HFF-Myc (cell line): ENCODE data around the gene SF3B5.
A peak's percentile ranks its signal among the peaks of the same experiment; 100 is the strongest.
"Not testable (repeated sequence)": the region's sequence is repeated elsewhere in the genome, so short reads cannot be mapped to it uniquely, and the experiment has no call there.

Experiments used
- DNase-seq: peaks from one replicate; pipeline ENCODE4 v3.0.0-alpha.2; 2011; ENCODE audit warnings: low read depth; ENCODE audit errors: extremely low read depth
- H3K4me3 ChIP-seq: replicated peaks from 2 replicates; pipeline ENCODE4 v1.5.1; 2011; ENCODE audit warnings: low read depth, mild to moderate bottlenecking, control low read depth, low read length
- CTCF ChIP-seq: IDR thresholded peaks from 2 replicates; pipeline ENCODE4 v1.5.1; 2012; ENCODE audit warnings: mild to moderate bottlenecking, low read depth, low read length, control low read depth; ENCODE audit errors: missing control alignments

Gene SF3B5

DNA sequence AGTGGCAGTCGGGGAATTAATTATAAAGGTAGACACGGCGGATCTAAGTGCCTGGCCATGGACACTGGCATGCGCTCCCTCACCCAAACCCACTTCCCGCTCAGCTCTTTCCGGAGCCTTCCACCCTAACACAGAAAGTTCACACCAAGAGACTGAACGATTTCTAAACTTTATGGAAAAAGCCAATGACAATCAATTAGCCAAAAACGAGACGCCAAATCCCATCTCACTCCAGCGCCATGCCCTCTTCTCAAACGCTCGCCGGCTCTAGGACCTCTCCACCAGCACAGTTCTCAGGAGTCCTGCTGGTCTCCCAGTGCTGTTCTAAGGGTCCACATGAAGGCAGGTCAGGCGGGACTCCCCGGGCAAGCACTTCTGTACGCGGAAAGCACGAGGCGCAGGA, 641 bp downstream of the SF3B5 start:
- DNase-seq = no peak
- H3K4me3 ChIP-seq = peak overlapping the region; percentile 100
- TF ChIP-seq CTCF = no peak

DNA sequence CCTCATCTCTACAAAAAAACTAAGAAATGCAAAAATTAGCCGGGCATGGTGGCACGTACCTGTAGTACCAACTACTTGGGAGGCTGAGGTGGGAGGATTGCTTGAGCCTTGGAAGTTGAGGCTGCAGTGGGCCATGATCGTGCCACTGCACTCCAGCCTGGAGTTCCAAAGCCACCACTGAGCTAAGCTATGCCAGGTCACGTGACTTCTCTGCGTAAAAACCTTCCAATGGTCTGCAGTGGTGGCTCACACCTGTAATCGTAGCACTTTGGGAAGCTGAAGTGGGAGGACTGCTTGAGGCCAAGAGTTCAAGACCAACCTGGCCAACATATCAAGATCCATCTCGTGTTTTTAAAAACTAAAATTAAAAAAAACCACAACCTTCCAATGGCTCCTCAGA, 1.7 kb downstream of the SF3B5 start:
- no peak for TF ChIP-seq CTCF
- peak overlapping the region; percentile 100 for H3K4me3 ChIP-seq
- no peak for DNase-seq

- no peak for TF ChIP-seq CTCF
- peak overlapping the region; percentile 100 for H3K4me3 ChIP-seq
- no peak for DNase-seq
Observed at GRCh38 chr6:144093236-144093635, 2.1 kb downstream of the SF3B5 start.

GRCh38 chr6:144090384-144090783, 5.0 kb downstream of the SF3B5 start:
- H3K4me3 ChIP-seq = no peak overlapping the region
- no peak for TF ChIP-seq CTCF
- no peak for DNase-seq

GRCh38 chr6:144087789-144088426, 7.5 kb downstream of the SF3B5 start:
- H3K4me3 ChIP-seq = no peak overlapping the region
- peak; percentile 14 for TF ChIP-seq CTCF
- no peak for DNase-seq

GRCh38 chr6:144086959-144087358, 8.4 kb downstream of the SF3B5 start:
- no peak for DNase-seq
- TF ChIP-seq CTCF = no peak
- H3K4me3 ChIP-seq = no peak overlapping the region

DNA sequence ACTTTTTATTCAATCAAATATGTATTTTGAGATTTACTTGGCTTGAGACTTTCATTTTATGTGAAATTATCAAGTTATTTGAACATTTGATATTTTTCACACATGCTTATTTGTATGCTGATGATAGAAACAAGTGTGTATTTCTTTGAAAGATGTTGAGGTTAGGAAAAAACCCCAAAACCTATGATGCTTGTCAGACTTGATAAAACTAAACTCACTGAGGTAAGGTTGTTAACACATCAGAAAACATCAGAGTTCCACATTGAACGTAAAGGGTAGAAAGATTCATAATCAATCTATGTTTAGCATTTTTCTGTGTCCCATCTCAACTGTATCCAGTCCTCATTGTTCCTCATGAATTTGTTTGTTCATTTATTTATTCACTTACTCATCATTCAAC, 12.2 kb downstream of the SF3B5 start:
- DNase-seq = no peak
- no peak for TF ChIP-seq CTCF
- H3K4me3 ChIP-seq = no peak overlapping the region

- DNase-seq, H3K4me3 ChIP-seq: not testable (repeated sequence)
Observed at GRCh38 chr6:144082412-144082811, 13.0 kb downstream of the SF3B5 start.
